ENCODE measurements around the gene ZNF514. TPM values are rescaled to one million over a fixed set of nuclear protein-coding genes. Genes with fewer than 3 reads are reported as not detected.
"Not testable (repeated sequence)": the region's sequence is repeated elsewhere in the genome, so short reads cannot be mapped to it uniquely, and the experiment has no call there.

Gene ZNF514
- total and polyA plus RNA-seq, 2 donors (not counting 1 experiment from before 2014, with no cell fraction given), result 15.5 to 37.0 TPM

DNA sequence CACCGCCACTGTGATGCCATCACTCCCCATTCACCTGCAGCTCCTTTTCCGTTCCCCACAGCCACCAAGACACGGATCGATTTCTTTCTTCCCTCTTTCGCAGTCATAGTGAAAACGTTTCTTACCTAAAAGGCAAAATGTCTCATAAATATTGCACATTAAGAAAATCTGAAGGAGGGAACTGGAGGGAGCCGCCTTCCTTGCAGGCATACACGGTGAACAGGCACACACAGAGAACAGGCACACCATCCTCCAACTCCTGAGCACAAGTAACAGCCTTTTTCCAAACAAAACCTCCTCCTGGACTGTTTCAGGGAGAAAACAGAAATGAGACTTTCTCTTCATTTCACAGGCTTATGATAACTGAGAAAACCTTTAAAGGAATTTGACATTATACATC, 55.0 kb downstream of the ZNF514 start:
- no peak overlapping the region for H3K27ac ChIP-seq (ENCODE audit: low read length in 2 of 2)
- no peak overlapping the region for H3K9ac ChIP-seq (ENCODE audit: low read length)
- H3K4me1 ChIP-seq (ENCODE audit: control insufficient read depth in 2 of 2, insufficient read depth in 2 of 2, low read length in 2 of 2), result no peaks in the 10 kb centered on the region
- no peak for ATAC-seq (ENCODE audit: low read depth)
- TF ChIP-seq, protein P1, sequence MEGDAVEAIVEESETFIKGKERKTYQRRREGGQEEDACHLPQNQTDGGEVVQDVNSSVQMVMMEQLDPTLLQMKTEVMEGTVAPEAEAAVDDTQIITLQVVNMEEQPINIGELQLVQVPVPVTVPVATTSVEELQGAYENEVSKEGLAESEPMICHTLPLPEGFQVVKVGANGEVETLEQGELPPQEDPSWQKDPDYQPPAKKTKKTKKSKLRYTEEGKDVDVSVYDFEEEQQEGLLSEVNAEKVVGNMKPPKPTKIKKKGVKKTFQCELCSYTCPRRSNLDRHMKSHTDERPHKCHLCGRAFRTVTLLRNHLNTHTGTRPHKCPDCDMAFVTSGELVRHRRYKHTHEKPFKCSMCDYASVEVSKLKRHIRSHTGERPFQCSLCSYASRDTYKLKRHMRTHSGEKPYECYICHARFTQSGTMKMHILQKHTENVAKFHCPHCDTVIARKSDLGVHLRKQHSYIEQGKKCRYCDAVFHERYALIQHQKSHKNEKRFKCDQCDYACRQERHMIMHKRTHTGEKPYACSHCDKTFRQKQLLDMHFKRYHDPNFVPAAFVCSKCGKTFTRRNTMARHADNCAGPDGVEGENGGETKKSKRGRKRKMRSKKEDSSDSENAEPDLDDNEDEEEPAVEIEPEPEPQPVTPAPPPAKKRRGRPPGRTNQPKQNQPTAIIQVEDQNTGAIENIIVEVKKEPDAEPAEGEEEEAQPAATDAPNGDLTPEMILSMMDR (IDR thresholded peaks at IDR 0.05), result no peak
- TF ChIP-seq EZH2 (IDR thresholded peaks at IDR 0.05; ENCODE audit: borderline replicate concordance, insufficient read depth, low read depth, low read length, poor library complexity, severe bottlenecking), result no peak
- H3K4me1 Mint-ChIP-seq, result no peaks in the 10 kb centered on the region
- no peak overlapping the region for H3K4me3 ChIP-seq (ENCODE audit: control extremely low read depth in 1 of 5, extremely low read depth in 1 of 5, insufficient read depth in 1 of 5, low read depth in 2 of 5, low read length in 4 of 5)
- H3K27me3 Mint-ChIP-seq, result no peaks in the 10 kb centered on the region
- H2AFZ ChIP-seq (ENCODE audit: insufficient read depth, low read depth, low read length, poor library complexity, severe bottlenecking), result no peak overlapping the region
- no peaks in the 10 kb centered on the region for H3K9me3 ChIP-seq (ENCODE audit: control extremely low read depth in 1 of 3, control insufficient read depth in 2 of 3, insufficient read depth in 1 of 3, low read length in 2 of 3)
- DNase-seq, result no peak
- no peaks in the 10 kb centered on the region for H3K9me3 Mint-ChIP-seq (ENCODE audit: insufficient read depth)
- no peak overlapping the region for H3K4me3 Mint-ChIP-seq
- H4K20me1 ChIP-seq (ENCODE audit: control insufficient read depth, insufficient read depth, low read length, poor library complexity, severe bottlenecking), result no peaks in the 10 kb centered on the region
- H3K79me2 ChIP-seq (ENCODE audit: control insufficient read depth, insufficient read depth, low read length), result peaks cover 2% of the 10 kb centered on the region
- CTCF ChIA-PET, result interaction anchor here (1.2 kb wide), 1 partner anchor 28 kb away, joined by 4 read pairs; no protein-coding TSS in a partner anchor
- intact Hi-C loops (cut with micrococcal nuclease), result no loop called here
- no peak overlapping the region for H3K4me2 ChIP-seq (replicated peaks; ENCODE audit: low read depth, low read length, poor library complexity, severe bottlenecking)
- H3K36me3 ChIP-seq (replicated peaks in 1 of 2; ENCODE audit: control extremely low read depth in 1 of 2, control insufficient read depth in 1 of 2, extremely low read depth in 1 of 2, insufficient read depth in 2 of 2, low read length in 1 of 2), result peaks cover 24 to 70% of the 10 kb centered on the region in 2 experiments
- no peak overlapping the region for H3K27ac Mint-ChIP-seq
- POLR2A ChIA-PET, result no interaction called here
- 100% methylated on average over 3 of the region's 8 CpGs for WGBS (ENCODE audit: insufficient coverage)
- no peaks in the 10 kb centered on the region for H3K27me3 ChIP-seq (replicated peaks in 1 of 4; ENCODE audit: control extremely low read depth in 1 of 4, control insufficient read depth in 3 of 4, insufficient read depth in 4 of 4, low read length in 3 of 4)

DNA sequence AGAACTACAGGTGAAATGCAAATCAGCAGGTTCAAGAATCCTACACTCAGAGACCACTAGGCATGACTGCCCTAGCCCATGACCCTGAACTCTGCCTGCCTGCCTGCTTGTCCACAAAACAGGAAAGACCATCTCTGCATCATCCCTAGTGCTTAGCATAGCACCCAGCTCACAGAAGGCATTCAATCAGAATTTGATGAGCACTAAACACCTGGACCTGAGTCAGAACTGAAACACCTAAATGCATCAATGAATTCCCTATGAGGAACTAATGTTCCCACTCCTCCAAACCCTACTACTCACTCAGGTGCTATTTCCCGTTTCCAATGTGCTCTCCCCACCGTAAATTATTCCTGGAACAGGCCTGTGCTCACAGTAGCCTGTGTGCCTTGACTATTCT, 59.7 kb downstream of the ZNF514 start:
- Mint-ChIP-seq H3K27me3 (no peaks in the 10 kb centered on the region), H3K4me3 (no peak overlapping the region), H3K4me1 (peaks cover 3% of the 10 kb centered on the region), H3K9me3 (ENCODE audit: insufficient read depth) (no peaks in the 10 kb centered on the region), H3K27ac (no peak overlapping the region)
- Histone ChIP-seq H3K4me2 (replicated peaks; ENCODE audit: low read depth, low read length, poor library complexity, severe bottlenecking) (no peak overlapping the region), H3K27ac (ENCODE audit: low read length in 2 of 2) (no peak overlapping the region), H4K20me1 (ENCODE audit: control insufficient read depth, insufficient read depth, low read length, poor library complexity, severe bottlenecking) (no peaks in the 10 kb centered on the region), H3K9me3 (ENCODE audit: control extremely low read depth in 1 of 3, control insufficient read depth in 2 of 3, insufficient read depth in 1 of 3, low read length in 2 of 3) (peaks cover 0 to 6% (median 1%) of the 10 kb centered on the region in 3 donors), H3K9ac (ENCODE audit: low read length) (no peak overlapping the region), H3K36me3 (replicated peaks in 1 of 2; ENCODE audit: control extremely low read depth in 1 of 2, control insufficient read depth in 1 of 2, extremely low read depth in 1 of 2, insufficient read depth in 2 of 2, low read length in 1 of 2) (peaks cover 19 to 36% of the 10 kb centered on the region in 2 experiments), H3K27me3 (replicated peaks in 1 of 4; ENCODE audit: control extremely low read depth in 1 of 4, control insufficient read depth in 3 of 4, insufficient read depth in 4 of 4, low read length in 3 of 4) (no peaks in the 10 kb centered on the region), H3K4me3 (ENCODE audit: control extremely low read depth in 1 of 5, extremely low read depth in 1 of 5, insufficient read depth in 1 of 5, low read depth in 2 of 5, low read length in 4 of 5) (no peak overlapping the region), H3K4me1 (ENCODE audit: control insufficient read depth in 2 of 2, insufficient read depth in 2 of 2, low read length in 2 of 2) (no peaks in the 10 kb centered on the region), H3K79me2 (ENCODE audit: control insufficient read depth, insufficient read depth, low read length) (peaks cover 5% of the 10 kb centered on the region), H2AFZ (ENCODE audit: insufficient read depth, low read depth, low read length, poor library complexity, severe bottlenecking) (no peak overlapping the region)
- no peak for ATAC-seq (ENCODE audit: low read depth)
- intact Hi-C loops (cut with micrococcal nuclease), result no loop called here
- ChIA-PET POLR2A (no interaction called here), CTCF (no interaction called here)
- DNase-seq, result no peak
- 94% methylated on average over 2 of the region's 2 CpGs for WGBS (ENCODE audit: insufficient coverage)
- no peak for TF ChIP-seq EZH2 (IDR thresholded peaks at IDR 0.05; ENCODE audit: borderline replicate concordance, insufficient read depth, low read depth, low read length, poor library complexity, severe bottlenecking)
- TF ChIP-seq, protein P1 (IDR thresholded peaks at IDR 0.05), result no peak

DNA sequence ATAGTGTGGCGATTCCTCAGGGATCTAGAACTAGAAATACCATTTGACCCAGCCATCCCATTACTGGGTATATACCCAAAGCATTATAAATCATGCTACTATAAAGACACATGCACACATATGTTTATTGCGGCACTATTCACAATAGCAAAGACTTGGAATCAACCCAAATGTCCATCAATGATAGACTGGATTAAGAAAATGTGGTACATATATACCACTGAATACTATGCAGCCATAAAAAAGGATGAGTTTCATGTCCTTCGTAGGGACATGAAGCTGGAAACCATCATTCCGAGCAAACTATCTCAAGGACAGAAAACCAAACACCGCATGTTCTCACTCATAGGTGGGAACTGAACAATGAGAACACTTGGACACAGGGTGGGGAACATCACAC, 61.4 kb downstream of the ZNF514 start:
- H3K4me2 ChIP-seq (replicated peaks; ENCODE audit: low read depth, low read length, poor library complexity, severe bottlenecking); POLR2A ChIA-PET; H3K4me1 Mint-ChIP-seq; H3K27me3 ChIP-seq (replicated peaks in 1 of 4; ENCODE audit: control extremely low read depth in 1 of 4, control insufficient read depth in 3 of 4, insufficient read depth in 4 of 4, low read length in 3 of 4); H3K79me2 ChIP-seq (ENCODE audit: control insufficient read depth, insufficient read depth, low read length); H3K9ac ChIP-seq (ENCODE audit: low read length); intact Hi-C loops (cut with micrococcal nuclease); CTCF ChIA-PET; H3K27me3 Mint-ChIP-seq; H3K27ac ChIP-seq (ENCODE audit: low read length in 2 of 2); H3K9me3 ChIP-seq (ENCODE audit: control extremely low read depth in 1 of 3, control insufficient read depth in 2 of 3, insufficient read depth in 1 of 3, low read length in 2 of 3); H3K9me3 Mint-ChIP-seq (ENCODE audit: insufficient read depth); H4K20me1 ChIP-seq (ENCODE audit: control insufficient read depth, insufficient read depth, low read length, poor library complexity, severe bottlenecking); H3K4me3 ChIP-seq (ENCODE audit: control extremely low read depth in 1 of 5, extremely low read depth in 1 of 5, insufficient read depth in 1 of 5, low read depth in 2 of 5, low read length in 4 of 5); H2AFZ ChIP-seq (ENCODE audit: insufficient read depth, low read depth, low read length, poor library complexity, severe bottlenecking); ATAC-seq (ENCODE audit: low read depth); H3K4me1 ChIP-seq (ENCODE audit: control insufficient read depth in 2 of 2, insufficient read depth in 2 of 2, low read length in 2 of 2); DNase-seq; H3K4me3 Mint-ChIP-seq; H3K27ac Mint-ChIP-seq: not testable (repeated sequence)
- 100% methylated on average over 1 of the region's 5 CpGs for WGBS (ENCODE audit: insufficient coverage)
- peaks cover 16 to 36% of the 10 kb centered on the region in 2 experiments for H3K36me3 ChIP-seq (replicated peaks in 1 of 2; ENCODE audit: control extremely low read depth in 1 of 2, control insufficient read depth in 1 of 2, extremely low read depth in 1 of 2, insufficient read depth in 2 of 2, low read length in 1 of 2)
